ENCODE data around the gene ACOT7.

DNA sequence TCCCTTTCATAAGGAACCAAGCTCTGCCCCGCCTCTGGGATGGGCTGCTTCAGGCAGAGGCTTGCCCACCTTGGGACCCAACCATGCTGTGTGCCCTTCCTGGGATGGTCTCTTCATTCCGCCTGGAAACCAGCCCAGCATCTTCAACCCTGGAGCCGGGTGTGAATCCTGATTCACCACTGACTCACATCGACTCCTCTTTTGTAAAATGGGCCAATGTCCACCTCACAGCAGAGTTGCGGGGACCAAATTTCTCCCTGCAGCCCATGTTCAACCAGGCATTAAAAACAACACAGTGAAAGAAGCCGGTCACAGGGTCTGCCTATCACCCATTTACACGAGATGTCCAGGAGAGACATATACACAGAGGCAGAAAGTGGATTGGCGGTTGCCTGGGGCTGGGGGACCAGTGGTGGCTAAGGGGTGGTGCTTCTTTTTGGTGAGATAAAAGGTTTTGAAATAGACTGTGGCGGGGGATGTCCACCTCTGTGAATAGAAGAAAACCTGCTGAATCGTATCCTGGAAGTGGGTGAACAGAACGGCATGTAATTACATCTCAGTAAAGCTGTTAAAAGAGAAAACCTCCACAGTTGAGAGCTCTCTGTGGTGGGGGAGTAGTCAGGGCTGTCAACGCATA, 125.8 kb downstream of the ACOT7 start:
- TF ChIP-seq, protein P1, sequence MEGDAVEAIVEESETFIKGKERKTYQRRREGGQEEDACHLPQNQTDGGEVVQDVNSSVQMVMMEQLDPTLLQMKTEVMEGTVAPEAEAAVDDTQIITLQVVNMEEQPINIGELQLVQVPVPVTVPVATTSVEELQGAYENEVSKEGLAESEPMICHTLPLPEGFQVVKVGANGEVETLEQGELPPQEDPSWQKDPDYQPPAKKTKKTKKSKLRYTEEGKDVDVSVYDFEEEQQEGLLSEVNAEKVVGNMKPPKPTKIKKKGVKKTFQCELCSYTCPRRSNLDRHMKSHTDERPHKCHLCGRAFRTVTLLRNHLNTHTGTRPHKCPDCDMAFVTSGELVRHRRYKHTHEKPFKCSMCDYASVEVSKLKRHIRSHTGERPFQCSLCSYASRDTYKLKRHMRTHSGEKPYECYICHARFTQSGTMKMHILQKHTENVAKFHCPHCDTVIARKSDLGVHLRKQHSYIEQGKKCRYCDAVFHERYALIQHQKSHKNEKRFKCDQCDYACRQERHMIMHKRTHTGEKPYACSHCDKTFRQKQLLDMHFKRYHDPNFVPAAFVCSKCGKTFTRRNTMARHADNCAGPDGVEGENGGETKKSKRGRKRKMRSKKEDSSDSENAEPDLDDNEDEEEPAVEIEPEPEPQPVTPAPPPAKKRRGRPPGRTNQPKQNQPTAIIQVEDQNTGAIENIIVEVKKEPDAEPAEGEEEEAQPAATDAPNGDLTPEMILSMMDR (IDR thresholded peaks at IDR 0.05 in 8 of 11, conservative IDR thresholded peaks at IDR 0.05 in 3 of 11), result no peak
- TF ChIP-seq POLR2A (IDR thresholded peaks at IDR 0.05), result no peak
